A172 (cell line): Measurements from ENCODE around the gene ABI2. TPM values are rescaled to one million over a fixed set of nuclear protein-coding genes. Genes with fewer than 3 reads are reported as not detected.
A peak's percentile ranks its signal among the peaks of the same experiment; 100 is the strongest.
"Not testable (repeated sequence)": the region's sequence is repeated elsewhere in the genome, so short reads cannot be mapped to it uniquely, and the experiment has no call there.

Experiments
- DNase-seq: peaks from one replicate; pipeline ENCODE4 v3.0.0-alpha.2; 2015; ENCODE audit warnings: low spot score
- total RNA-seq: library from RNA; depleted of rRNA; stranded (reverse); fragments of >200 nt; shearing (Covaris generic); gene quantifications from 2 replicates; pipeline ENCODE4 v1.2.3, GENCODE V29; 2014

The ABI2 gene
- total RNA-seq, 1 experiment from 2014 or later = 64.0 TPM

DNA sequence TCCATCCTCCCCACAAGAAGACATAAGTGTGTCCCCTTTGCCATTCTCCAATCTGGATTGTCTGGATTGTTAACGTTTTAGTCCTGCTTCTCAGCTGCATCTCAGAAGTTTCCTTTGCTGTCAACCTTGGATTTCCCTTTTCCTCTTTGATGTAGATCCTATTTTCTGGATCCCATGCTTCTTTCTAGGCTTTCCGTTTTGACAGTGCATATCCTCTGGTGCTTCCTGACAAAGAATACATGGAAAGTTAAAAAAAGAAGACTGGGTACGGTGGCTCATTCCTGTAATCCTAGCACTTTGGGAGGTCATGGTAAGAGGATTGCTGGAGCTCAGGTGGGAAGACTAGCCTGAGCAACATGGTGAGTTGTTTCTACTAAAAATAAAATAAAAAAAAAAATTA lies 26.8 kb downstream of the ABI2 start:
- no peak for DNase-seq

GRCh38 chr2:203359450-203359849 lies 31.3 kb downstream of the ABI2 start:
- no peak for DNase-seq

DNA sequence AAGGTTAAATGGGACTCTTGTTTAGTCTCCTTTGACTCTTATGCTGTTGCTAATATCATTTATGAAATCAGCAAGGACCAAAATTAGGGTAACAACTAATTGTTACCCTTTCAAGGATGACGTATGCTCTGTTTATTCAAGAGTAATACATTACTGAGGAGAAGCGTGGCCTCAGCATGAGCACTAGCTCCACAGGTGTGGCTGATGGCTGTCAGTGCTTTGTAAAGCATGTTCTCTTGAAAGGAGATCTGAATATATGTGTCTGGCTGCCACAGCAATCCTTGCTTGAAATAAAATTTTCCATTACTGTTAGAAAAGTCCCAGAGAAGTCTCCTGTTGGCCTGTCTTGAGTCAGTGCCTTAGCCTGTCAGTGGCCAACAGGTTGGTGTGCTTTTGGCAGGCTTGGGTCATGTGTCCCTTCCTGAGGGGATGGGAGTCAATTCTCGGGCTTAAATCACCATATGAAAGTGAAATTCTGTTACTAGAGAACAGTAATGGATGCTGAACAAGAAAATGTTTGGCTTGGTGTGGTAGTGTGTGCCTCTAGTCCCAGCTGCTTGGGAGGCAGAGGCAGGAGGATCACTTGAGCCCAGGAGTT lies 32.7 kb downstream of the ABI2 start:
- no peak for DNase-seq

DNA sequence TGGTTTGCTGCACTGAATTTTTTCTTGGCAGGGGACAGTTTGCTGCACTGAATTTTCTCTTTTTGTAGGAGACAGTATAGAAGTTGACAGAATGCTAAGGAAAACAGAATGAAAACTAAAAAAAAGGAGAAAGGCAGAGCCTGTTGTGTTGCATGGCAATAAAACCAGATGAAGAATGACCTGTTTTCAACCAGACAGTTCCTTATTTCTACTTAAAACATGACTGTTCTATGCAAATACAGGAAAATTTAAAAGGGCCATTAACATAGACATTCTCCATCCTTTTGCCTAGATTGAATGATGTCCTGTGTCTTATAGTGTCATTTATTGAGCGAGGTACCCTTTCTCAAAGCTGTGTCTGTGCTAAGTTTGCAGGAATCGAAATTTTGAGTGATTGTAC lies 33.3 kb downstream of the ABI2 start:
- DNase-seq = no peak

GRCh38 chr2:203361922-203362321 lies 33.7 kb downstream of the ABI2 start:
- no peak for DNase-seq

GRCh38 chr2:203366639-203367466 lies 38.7 kb downstream of the ABI2 start:
- no peak for DNase-seq

DNA sequence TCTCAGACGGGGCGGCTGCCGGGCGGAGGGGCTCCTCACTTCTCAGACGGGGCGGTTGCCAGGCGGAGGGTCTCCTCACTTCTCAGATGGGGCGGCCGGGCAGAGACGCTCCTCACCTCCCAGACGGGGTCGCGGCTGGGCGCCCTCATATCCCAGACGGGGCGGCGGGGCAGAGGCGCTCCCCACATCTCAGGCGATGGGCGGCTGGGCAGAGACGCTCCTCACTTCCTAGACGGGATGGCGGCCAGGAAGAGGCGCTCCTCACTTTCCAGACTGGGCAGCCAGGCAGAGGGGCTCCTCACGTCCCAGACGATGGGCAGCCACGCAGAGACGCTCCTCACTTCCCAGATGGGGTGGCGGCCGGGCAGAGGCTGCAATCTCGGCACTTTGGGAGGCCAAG lies 44.5 kb downstream of the ABI2 start:
- DNase-seq = not testable (repeated sequence)

DNA sequence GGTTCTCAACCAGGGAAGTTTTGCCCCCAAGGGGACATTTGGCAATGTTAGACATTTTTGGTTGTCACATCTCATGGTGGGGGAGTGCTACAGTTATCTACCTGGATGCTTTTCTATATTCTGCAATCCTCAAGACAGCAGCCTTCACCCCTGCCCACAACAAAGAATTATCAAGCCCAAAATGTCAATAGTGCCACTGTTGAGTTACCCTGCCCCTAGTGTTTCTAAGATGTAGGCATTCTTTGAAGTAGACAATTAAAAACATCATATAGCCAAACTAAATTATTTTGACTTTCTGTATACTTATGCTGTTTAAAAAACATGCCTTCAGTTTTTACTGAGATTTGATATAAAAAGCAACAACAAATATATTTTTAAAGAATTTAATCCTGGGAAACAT lies 48.0 kb downstream of the ABI2 start:
- no peak for DNase-seq

- DNase-seq = no peak
These were observed 51.0 kb downstream of the ABI2 start for GRCh38 chr2:203379156-203379555.

DNA sequence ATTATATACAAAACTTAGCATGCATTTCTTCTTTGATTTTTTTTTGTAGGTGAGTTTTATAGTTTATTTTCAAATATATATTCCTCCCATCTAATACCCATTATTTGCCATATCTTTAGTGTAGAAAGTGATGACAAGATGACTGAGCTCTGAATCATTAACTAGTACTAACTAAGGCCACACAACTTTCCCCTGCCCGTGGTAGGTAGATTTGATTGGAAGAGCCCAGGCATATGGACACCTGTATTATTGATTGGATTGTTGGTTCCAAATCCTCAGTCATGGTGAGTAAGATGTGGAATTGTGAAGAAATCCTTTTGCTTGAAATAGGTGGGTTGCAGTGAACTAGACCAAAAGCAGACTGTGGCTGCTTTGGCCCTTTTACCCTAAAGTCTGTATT lies 54.8 kb downstream of the ABI2 start:
- DNase-seq = no peak

DNA sequence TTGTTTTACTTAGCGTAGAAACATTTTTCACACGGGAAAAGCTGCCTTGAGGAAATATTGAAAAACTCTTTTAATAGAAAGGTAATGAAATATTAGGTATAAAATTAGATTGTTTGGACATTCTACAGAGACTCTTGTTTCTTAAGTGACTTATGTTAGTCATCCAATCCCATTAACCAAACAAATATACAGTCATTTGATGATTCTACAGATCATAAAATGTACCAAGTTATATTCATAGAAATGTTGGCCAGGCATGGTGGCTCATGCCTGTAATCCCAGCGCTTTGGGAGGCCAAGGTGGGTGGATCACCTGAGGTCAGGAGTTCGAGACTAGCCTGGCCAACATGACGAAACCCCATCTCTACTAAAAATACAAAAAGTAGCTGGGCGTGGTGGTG lies 60.0 kb downstream of the ABI2 start:
- not testable (repeated sequence) for DNase-seq

- no peak for DNase-seq
These were observed 66.5 kb downstream of the ABI2 start for GRCh38 chr2:203394519-203395227.

- DNase-seq = no peak
These were observed 67.7 kb downstream of the ABI2 start for GRCh38 chr2:203395858-203396257.

DNA sequence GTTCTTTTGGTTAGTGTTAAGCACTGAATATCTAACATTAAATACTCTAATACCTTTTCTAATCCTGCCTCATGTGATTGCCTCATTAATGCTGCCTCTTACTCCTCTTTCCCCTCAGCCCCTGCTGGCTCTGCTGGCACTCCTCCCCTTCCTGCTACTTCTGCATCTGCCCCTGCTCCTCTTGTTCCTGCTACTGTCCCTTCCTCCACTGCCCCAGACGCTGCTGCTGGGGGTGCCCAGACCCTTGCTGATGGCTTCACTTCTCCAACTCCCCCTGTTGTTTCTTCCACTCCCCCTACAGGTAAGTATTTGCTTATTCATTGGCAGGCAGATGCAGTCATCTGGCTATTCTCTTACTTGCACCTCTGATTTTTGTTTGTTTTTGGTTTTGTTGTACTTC lies 68.5 kb downstream of the ABI2 start:
- no peak for DNase-seq

DNA sequence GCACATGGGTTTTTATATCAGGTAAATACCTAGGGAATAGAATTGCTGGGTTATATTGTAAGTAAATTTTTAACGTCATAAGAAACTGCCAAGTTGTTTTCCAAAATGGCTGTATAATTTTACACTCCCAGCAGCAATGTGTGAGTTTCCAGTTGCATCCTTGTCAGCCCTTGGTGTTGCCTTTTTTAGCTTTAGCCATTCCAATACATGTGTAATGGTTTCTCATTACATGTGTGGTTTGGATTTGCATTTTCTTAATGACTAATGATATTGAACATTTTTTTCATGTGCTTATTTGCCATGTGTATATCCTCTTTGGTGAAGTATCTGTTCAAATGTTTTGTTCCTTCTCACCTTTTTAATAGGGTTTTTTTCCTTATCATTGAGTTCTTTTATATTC lies 70.8 kb downstream of the ABI2 start:
- DNase-seq = no peak

GRCh38 chr2:203400805-203401585 lies 72.8 kb downstream of the ABI2 start:
- DNase-seq = peak; percentile 31

DNA sequence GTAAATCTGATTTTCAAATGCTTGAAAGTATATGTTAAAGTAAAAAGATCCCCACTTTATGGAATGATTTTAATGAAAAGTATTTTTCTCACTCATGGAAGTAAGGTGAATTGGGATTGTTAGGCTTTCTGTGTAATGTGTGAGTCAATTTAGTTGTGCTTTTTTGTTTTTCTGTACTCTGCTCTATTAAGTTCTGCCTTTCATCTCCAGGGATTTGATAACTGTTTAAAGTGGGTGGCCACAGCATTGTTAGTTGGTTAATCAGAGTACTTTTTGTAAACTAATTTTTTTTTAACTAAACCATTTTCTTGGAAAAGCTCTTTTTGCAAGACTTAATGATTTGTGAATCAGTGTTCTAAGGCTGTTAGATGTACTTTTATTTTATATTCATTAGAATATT lies 76.8 kb downstream of the ABI2 start:
- no peak for DNase-seq

GRCh38 chr2:203407496-203407895 lies 79.3 kb downstream of the ABI2 start:
- no peak for DNase-seq

DNA sequence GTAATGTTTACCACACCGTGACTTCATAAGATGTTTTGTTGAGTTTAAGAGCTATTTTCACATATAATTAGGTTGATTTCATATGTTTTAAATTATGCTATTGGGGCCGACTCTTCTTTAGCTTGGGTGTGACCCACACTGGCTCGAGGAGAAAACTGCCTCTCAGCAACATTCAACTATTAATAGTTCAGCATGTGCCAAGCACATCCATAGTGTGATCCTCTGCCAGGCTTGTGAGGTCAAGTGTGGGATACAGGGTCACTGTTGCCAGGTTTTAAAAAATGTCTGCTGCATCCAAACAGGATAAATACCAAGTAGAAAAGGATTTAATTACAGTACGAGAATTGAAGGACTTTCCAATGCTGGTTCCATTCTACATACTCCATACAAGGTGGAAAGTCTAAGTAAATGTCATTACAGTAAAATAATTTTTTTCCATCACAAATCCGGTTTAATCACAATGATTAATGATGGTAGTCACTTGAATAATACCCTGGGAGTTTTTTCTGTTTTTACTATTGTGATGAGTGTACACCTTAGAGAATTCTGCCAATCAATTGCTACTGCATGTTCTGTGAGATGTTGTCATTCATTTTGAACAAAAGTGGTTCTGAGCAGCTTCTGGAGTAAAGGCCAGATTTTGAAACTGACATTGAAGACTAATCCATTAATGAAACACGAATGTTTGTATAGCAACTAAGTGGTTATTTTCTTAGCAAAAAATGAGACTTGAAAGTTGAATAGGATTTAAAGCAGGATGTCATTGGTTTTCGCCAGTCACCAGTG lies 84.5 kb downstream of the ABI2 start:
- no peak for DNase-seq

DNA sequence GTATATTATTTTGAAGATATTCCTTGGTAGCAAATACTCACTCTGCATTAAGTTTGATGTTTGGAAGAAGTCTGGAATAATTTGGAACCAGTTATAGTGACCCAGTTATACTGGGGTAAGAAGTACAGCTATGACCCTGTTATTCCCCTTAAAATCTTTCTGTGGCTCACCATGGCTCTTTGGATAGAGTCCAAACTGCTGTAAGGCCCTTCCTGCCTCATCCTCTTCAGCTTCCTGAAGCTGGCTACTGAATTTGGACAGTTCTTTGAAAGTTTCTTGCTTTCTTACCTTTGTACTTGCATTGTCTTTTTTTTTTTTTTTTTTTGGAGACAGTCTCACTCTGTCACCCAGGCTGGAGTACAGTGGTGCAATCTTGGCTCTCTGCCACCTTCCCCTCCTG lies 85.6 kb downstream of the ABI2 start:
- DNase-seq = no peak

DNA sequence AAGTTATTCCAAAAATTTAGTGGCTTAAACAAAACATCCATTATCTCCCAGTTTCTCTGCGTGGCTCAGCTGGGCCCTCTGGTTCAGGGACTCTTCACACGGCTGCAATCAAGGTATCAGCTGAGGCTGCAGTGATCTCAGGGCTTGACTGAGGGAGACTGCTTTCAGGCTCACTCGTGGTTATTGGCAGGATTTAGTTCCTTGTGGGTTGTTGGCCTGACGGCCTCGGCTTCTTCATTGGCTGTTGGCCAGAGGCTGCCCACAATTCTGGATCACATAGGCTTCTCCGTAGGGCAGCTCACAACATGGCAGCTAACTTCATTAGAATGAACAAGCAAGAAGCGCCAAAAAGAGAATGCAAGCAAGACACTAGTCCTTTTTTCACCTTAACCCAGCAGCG lies 90.1 kb downstream of the ABI2 start:
- no peak for DNase-seq
